T-cell (primary cell): ENCODE measurements around the gene NUDT14. TPM values are rescaled to one million over a fixed set of nuclear protein-coding genes. Genes with fewer than 3 reads are reported as not detected.

Experiments
- ATAC-seq, 4 experiments: fragments of 200-7000 bp in 3 of 4; fragments of 150-1000 bp in 1 of 4; cut with Tn5 transposase; replicated peaks in 1 of 4; 1 replicate in 3 of 4; 2 replicates in 1 of 4; pipeline ENCODE4 v1.10.0; 2021; ENCODE audit warnings: moderate library complexity in 3 of 4, mild to moderate bottlenecking in 2 of 4, moderate number of reproducible peaks in 1 of 4
- CTCF ChIA-PET, 2 donors: fragments of 300-600 bp; sonication (Branson Sonifier 250); formaldehyde crosslinking; loops; one replicate each; lab custom pipeline; 2022; ENCODE audit warnings: antibody characterized with exemption in 2 of 2; lab: Charles Lee
- POLR2A ChIA-PET, 2 donors: fragments of 300-600 bp; sonication (Branson Sonifier 250); formaldehyde crosslinking; loops; one replicate each; lab custom pipeline; 2022; ENCODE audit warnings: antibody characterized with exemption in 2 of 2; lab: Charles Lee
- DNase-seq, 35 experiments: peaks; one replicate each; pipeline versions ENCODE4 v3.0.0 to v3.0.0-alpha.2; 2013 to 2023
- H3K27ac ChIP-seq: one replicate; pipeline ENCODE4 v1.5.1; 2013; ENCODE audit warnings: low read length
- H3K27me3 ChIP-seq, 2 experiments: replicated peaks in 1 of 2; 1 replicate in 1 of 2; 2 replicates in 1 of 2; pipeline versions ENCODE4 v1.6.1 to v1.7.0; 2013; ENCODE audit warnings: low read length in 1 of 2, mixed read lengths in 1 of 2; ENCODE audit not compliant: control insufficient read depth in 2 of 2, insufficient read depth in 2 of 2; ENCODE audit errors: extremely low read depth in 1 of 2
- H3K36me3 ChIP-seq, 2 donors: 1 replicate in 1 of 2; 2 replicates in 1 of 2; pipeline versions ENCODE4 v1.6.1 to v1.7.0; 2013; ENCODE audit warnings: low read length in 1 of 2; ENCODE audit not compliant: control insufficient read depth in 2 of 2, insufficient read depth in 1 of 2; ENCODE audit errors: extremely low read depth in 1 of 2
- H3K4me1 ChIP-seq, 2 experiments: 1 replicate in 1 of 2; 2 replicates in 1 of 2; pipeline versions ENCODE4 v1.6.1 to v1.7.0; 2013; ENCODE audit warnings: low read length in 2 of 2, mixed read lengths in 1 of 2; ENCODE audit not compliant: insufficient read depth in 2 of 2, control insufficient read depth in 1 of 2; ENCODE audit errors: extremely low read depth in 1 of 2
- H3K4me3 ChIP-seq, 2 donors: 1 replicate in 1 of 2; 2 replicates in 1 of 2; pipeline versions ENCODE4 v1.5.1 to v1.7.0; 2013; ENCODE audit warnings: mild to moderate bottlenecking in 2 of 2, low read length in 1 of 2, moderate library complexity in 1 of 2; ENCODE audit not compliant: control insufficient read depth in 1 of 2; ENCODE audit errors: extremely low read depth in 1 of 2
- H3K9me3 ChIP-seq: 2 replicates; pipeline ENCODE4 v1.7.0; 2013
- H3K27ac Mint-ChIP-seq, 2 donors: one replicate each; pipeline ENCODE4 v1.8.0; 2020 to 2021; ENCODE audit warnings: mild to moderate bottlenecking in 2 of 2, mixed read lengths in 2 of 2
- H3K27me3 Mint-ChIP-seq, 2 donors: one replicate each; pipeline ENCODE4 v1.8.0; 2021 to 2022; ENCODE audit warnings: mixed read lengths in 2 of 2
- H3K36me3 Mint-ChIP-seq: one replicate; pipeline ENCODE4 v1.8.0; 2021; ENCODE audit warnings: mixed read lengths
- H3K4me1 Mint-ChIP-seq, 3 donors: one replicate each; pipeline ENCODE4 v1.8.0; 2020 to 2022; ENCODE audit warnings: mixed read lengths in 3 of 3, mild to moderate bottlenecking in 1 of 3
- H3K4me3 Mint-ChIP-seq, 3 donors: one replicate each; pipeline ENCODE4 v1.8.0; 2020 to 2022; ENCODE audit warnings: mild to moderate bottlenecking in 3 of 3, mixed read lengths in 3 of 3, moderate library complexity in 3 of 3
- H3K9me3 Mint-ChIP-seq, 3 donors: one replicate each; pipeline ENCODE4 v1.8.0; 2020 to 2022; ENCODE audit warnings: mixed read lengths in 3 of 3
- WGBS: methylation state at CpG from one replicate; pipeline ENCODE4 v1.1.5; 2013; ENCODE audit warnings: missing lambda C conversion rate; ENCODE audit not compliant: insufficient coverage; 5-methylcytosine and 5-hydroxymethylcytosine counted together
- total RNA-seq, 35 experiments: library from RNA in 6 of 35; stranded (reverse) in 6 of 35; fragments of 120-200 nt in 1 of 35; gene quantifications; one replicate each; pipeline versions ENCODE4 v1.2.1 to v1.2.4 and lab custom pipeline; 2013 to 2026

NUDT14 gene
- total RNA-seq, 5 donors from 2014 or later (not counting 1 experiment from before 2014, with no cell fraction given): 10.0 to 25.5 (median 20.2) TPM

DNA sequence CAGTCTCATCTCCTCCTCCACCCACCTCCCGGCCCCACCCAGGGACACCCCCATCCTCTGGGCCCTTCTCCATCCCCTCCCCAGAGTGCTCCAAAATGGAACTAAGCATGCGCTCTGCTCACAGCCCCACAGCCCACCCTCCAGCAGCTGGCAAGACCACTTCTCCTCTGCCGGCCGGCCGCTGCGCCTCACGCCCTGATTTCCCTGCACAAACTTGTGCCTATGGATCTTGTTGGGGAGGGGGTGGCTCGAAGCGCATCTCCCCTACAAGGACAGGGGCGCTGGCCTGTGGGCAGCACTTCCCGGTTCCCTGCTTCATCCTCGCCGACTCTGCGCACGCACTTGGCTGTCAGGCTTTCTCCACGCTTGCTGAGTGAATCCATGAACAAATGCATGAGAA lies 19.5 kb upstream of the NUDT14 start:
- ChIA-PET POLR2A (no interaction called here), CTCF (interaction anchor here in 1 of 2 donors (0.6 kb wide), 1 partner anchor 31 kb away, joined by 3 read pairs; no protein-coding TSS in a partner anchor)
- H3K36me3 ChIP-seq: no peaks in the 10 kb centered on the region
- peaks cover 4 to 84% of the 10 kb centered on the region in 2 experiments for H3K27me3 ChIP-seq
- no peak overlapping the region for H3K27ac ChIP-seq
- H3K27me3 Mint-ChIP-seq: peaks cover 14 to 38% of the 10 kb centered on the region in 2 donors
- H3K9me3 Mint-ChIP-seq: no peaks in the 10 kb centered on the region
- DNase-seq (no peak), ATAC-seq (no peak)
- peaks cover 11 to 31% (median 19%) of the 10 kb centered on the region in 3 donors for H3K4me1 Mint-ChIP-seq
- H3K4me3 Mint-ChIP-seq: no peak overlapping the region
- H3K27ac Mint-ChIP-seq: no peak overlapping the region
- no peaks in the 10 kb centered on the region for H3K36me3 Mint-ChIP-seq
- 94% methylated on average over 8 of the region's 16 CpGs for WGBS
- no peak overlapping the region for H3K4me3 ChIP-seq
- no peaks in the 10 kb centered on the region for H3K9me3 ChIP-seq
- H3K4me1 ChIP-seq: peaks cover 26 to 55% of the 10 kb centered on the region in 2 experiments

DNA sequence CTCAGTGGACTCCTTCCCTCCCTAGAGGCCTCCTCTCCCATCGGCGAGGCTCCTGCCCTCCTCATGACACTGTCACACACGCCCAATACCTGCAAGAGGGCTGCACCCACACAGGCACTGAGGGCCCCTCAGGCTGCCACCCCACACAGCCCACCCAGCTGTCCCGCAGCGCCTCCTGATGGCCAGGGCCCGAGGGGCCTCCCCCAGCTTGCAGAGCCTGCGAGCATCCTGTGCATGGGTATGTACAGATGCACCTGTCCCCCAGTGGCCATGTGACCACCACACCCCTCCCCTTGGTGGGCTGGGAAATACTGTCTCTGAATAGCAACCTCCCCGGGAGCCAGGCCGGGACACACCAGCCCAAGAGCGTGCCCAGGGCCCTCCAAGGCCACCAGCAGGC lies 19.0 kb upstream of the NUDT14 start:
- 87% methylated on average over 6 of the region's 10 CpGs for WGBS
- H3K4me3 Mint-ChIP-seq: no peak overlapping the region

DNA sequence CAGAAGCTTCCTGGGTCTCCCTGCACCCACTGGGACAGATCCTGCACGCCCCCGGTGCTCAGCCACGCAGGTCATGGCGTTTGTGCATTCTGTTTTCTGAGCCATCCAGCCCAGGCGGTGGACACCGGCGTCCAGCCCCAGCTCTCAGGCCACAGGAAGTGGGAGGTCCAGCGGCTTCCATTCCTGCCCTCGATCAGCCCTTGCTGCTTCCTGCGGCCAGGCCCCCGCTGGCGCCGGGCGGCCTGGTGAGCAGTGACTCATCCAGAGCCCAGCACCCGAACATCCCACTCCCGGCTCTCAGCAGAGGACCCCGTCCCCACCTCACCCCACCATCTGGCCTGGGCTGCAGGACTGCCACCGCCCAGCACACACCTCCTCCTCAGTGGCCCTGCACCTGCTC lies 18.0 kb upstream of the NUDT14 start:
- Histone ChIP-seq H3K27ac (no peak overlapping the region), H3K4me1 (peaks cover 37 to 63% of the 10 kb centered on the region in 2 experiments), H3K36me3 (no peaks in the 10 kb centered on the region), H3K4me3 (no peak overlapping the region), H3K27me3 (peaks cover 4 to 97% of the 10 kb centered on the region in 2 experiments), H3K9me3 (no peaks in the 10 kb centered on the region)
- no peaks in the 10 kb centered on the region for H3K9me3 Mint-ChIP-seq
- CTCF ChIA-PET: no interaction called here
- peaks cover 21 to 36% (median 25%) of the 10 kb centered on the region in 3 donors for H3K4me1 Mint-ChIP-seq
- DNase-seq: no peak
- ATAC-seq: no peak
- WGBS: 41% methylated on average over 18 of the region's 18 CpGs
- no peak overlapping the region for H3K4me3 Mint-ChIP-seq
- no peak overlapping the region for H3K27ac Mint-ChIP-seq
- peaks cover 16 to 46% of the 10 kb centered on the region in 2 donors for H3K27me3 Mint-ChIP-seq
- POLR2A ChIA-PET: no interaction called here
- H3K36me3 Mint-ChIP-seq: no peaks in the 10 kb centered on the region

More for the DNA sequence above, 19.0 kb upstream of the NUDT14 start:
- H3K4me3 ChIP-seq: no peak overlapping the region
- peaks cover 14 to 35% (median 22%) of the 10 kb centered on the region in 3 donors for H3K4me1 Mint-ChIP-seq
- no peaks in the 10 kb centered on the region for H3K9me3 Mint-ChIP-seq
- DNase-seq (no peak), ATAC-seq (no peak)
- H3K27ac ChIP-seq: no peak overlapping the region
- CTCF ChIA-PET: no interaction called here
- H3K27me3 ChIP-seq: peaks cover 4 to 88% of the 10 kb centered on the region in 2 experiments
- POLR2A ChIA-PET: no interaction called here
- peaks cover 30 to 57% of the 10 kb centered on the region in 2 experiments for H3K4me1 ChIP-seq
- H3K9me3 ChIP-seq: no peaks in the 10 kb centered on the region
- peaks cover 16 to 39% of the 10 kb centered on the region in 2 donors for H3K27me3 Mint-ChIP-seq
- no peaks in the 10 kb centered on the region for H3K36me3 ChIP-seq
- H3K36me3 Mint-ChIP-seq: no peaks in the 10 kb centered on the region
- no peak overlapping the region for H3K27ac Mint-ChIP-seq

DNA sequence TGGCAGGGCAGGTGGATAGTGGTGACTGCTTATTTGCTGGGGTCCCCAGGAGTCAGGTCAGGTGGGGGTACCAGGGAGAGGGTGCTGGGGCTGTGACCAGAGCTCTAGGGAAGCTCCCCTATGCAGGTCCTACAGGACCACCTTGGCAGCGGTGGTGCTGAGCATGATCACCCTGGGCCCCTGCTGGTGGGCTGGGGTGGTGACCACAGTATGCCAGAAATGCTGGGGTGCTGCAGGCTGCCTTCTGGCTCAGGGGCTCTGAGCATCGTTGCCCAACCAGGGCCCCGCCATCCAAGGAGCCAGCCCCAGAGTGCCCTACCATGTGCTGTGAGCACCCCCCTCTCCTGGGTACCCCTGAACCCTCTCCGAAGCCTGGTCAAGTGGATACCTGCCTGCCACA lies 17.5 kb upstream of the NUDT14 start:
- H3K4me1 Mint-ChIP-seq: peaks cover 26 to 41% (median 30%) of the 10 kb centered on the region in 3 donors
- POLR2A ChIA-PET: no interaction called here
- peaks cover 16 to 47% of the 10 kb centered on the region in 2 donors for H3K27me3 Mint-ChIP-seq
- 84% methylated on average over 4 of the region's 4 CpGs for WGBS
- peaks cover 4 to 98% of the 10 kb centered on the region in 2 experiments for H3K27me3 ChIP-seq
- DNase-seq (no peak), ATAC-seq (no peak)
- CTCF ChIA-PET: no interaction called here
- no peak overlapping the region for H3K27ac ChIP-seq
- no peaks in the 10 kb centered on the region for H3K9me3 ChIP-seq
- H3K36me3 Mint-ChIP-seq: no peaks in the 10 kb centered on the region
- H3K36me3 ChIP-seq: no peaks in the 10 kb centered on the region
- peaks cover 41 to 65% of the 10 kb centered on the region in 2 experiments for H3K4me1 ChIP-seq
- H3K9me3 Mint-ChIP-seq: no peaks in the 10 kb centered on the region
- H3K27ac Mint-ChIP-seq: no peak overlapping the region
- H3K4me3 Mint-ChIP-seq: no peak overlapping the region
- H3K4me3 ChIP-seq: no peak overlapping the region

DNA sequence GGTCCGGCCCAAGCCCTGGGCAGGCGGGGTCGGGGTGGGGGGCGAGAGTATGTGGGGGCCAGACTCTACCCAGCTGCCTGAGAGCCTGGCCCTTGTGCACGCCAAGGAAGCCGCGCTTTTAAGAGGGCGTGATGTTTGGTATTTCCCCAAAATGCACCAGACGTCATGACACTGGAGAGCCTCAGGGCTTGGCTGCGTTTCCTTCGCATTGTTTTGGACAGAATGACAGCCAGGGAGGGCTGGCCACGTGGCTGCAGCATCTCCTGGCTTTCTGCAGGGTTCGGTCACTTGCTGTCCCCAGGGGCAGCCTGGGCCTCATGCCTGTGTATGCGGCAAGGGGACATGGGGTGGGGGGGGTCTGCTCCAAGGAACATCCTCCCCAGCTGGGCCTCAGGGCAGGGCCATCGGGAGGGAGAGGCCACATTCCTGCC lies 16.1 kb upstream of the NUDT14 start:
- Mint-ChIP-seq H3K4me1 (peaks cover 25 to 43% (median 31%) of the 10 kb centered on the region in 3 donors), H3K9me3 (no peaks in the 10 kb centered on the region), H3K36me3 (no peaks in the 10 kb centered on the region), H3K4me3 (peak overlapping the region in 1 of 3 donors; percentile 32), H3K27ac (no peak overlapping the region), H3K27me3 (peaks cover 16 to 47% of the 10 kb centered on the region in 2 donors)
- DNase-seq (peak in 4 of 35 experiments; percentile 12 to 56 (median 24)), ATAC-seq (peak in 1 of 4 experiments; percentile 47)
- CTCF ChIA-PET: no interaction called here
- H3K36me3 ChIP-seq: no peaks in the 10 kb centered on the region
- no peak overlapping the region for H3K27ac ChIP-seq
- POLR2A ChIA-PET: interaction anchor here in 1 of 2 donors (0.7 kb wide), 1 partner anchor 276 kb away, joined by 4 read pairs; no protein-coding TSS in a partner anchor
- peaks cover 4 to 96% of the 10 kb centered on the region in 2 experiments for H3K27me3 ChIP-seq
- no peaks in the 10 kb centered on the region for H3K9me3 ChIP-seq
- peaks cover 42 to 63% of the 10 kb centered on the region in 2 experiments for H3K4me1 ChIP-seq
- 8% methylated on average over 13 of the region's 15 CpGs for WGBS
- H3K4me3 ChIP-seq: no peak overlapping the region

DNA sequence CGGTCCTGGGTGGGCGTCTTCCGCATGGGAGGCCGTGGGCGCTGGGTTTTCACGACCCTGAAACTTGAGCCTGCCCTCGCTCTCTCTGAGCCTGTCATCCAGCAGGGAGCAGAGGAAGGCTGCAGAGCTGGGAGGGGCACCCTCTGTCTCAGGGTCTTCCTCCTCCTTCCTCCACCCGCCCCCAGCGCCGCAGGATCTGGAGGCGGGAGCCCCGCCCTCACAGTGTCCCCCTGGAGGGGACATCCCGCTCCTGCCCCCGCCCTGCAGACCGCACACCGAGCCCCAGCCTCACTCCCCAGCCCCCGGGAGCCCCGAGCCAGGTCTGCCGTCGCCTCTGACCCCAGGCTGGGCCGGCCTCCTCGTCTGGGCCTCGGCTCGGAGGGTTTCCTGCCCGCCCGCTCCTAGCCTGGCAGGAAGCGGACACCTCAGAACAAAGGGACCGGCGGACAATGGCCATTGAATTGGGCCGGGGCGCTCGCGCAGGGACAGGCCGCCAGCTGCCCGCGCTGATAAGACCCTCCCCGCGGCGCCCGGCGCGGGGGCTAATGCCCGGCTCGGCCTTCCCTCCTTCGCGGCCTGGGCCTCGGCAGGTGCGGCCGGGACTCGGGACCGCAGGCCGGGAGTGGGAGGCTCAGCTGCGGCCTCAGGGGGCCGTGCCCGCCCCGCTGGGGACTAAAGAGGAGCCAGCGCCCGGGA lies 15.3 kb upstream of the NUDT14 start:
- peak overlapping the region in 1 of 2 donors; percentile 32 for H3K4me3 ChIP-seq
- WGBS: 6% methylated on average over 57 of the region's 58 CpGs
- no peak overlapping the region for H3K27ac Mint-ChIP-seq
- H3K9me3 ChIP-seq: no peaks in the 10 kb centered on the region
- no peaks in the 10 kb centered on the region for H3K36me3 Mint-ChIP-seq
- no peaks in the 10 kb centered on the region for H3K9me3 Mint-ChIP-seq
- DNase-seq (no peak), ATAC-seq (no peak)
- no peak overlapping the region for H3K27ac ChIP-seq
- peaks cover 4 to 92% of the 10 kb centered on the region in 2 experiments for H3K27me3 ChIP-seq
- peaks cover 16 to 45% of the 10 kb centered on the region in 2 donors for H3K27me3 Mint-ChIP-seq
- peak overlapping the region in 1 of 3 donors; percentile 71 for H3K4me3 Mint-ChIP-seq
- peaks cover 18 to 36% (median 24%) of the 10 kb centered on the region in 3 donors for H3K4me1 Mint-ChIP-seq
- ChIA-PET CTCF (interaction anchor here in 1 of 2 donors (0.5 kb wide), 1 partner anchor 293 kb away, joined by 3 read pairs; no protein-coding TSS in a partner anchor), POLR2A (no interaction called here)
- no peaks in the 10 kb centered on the region for H3K36me3 ChIP-seq
- H3K4me1 ChIP-seq: peaks cover 34 to 55% of the 10 kb centered on the region in 2 experiments
